Measurements from ENCODE around the gene RHBDD1. TPM values are rescaled to one million over a fixed set of nuclear protein-coding genes. Genes with fewer than 3 reads are reported as not detected.

RHBDD1 gene
- total RNA-seq, 5 donors from 2014 or later (not counting 1 experiment from before 2014, with no cell fraction given): 41.0 to 53.2 (median 47.8) TPM

DNA sequence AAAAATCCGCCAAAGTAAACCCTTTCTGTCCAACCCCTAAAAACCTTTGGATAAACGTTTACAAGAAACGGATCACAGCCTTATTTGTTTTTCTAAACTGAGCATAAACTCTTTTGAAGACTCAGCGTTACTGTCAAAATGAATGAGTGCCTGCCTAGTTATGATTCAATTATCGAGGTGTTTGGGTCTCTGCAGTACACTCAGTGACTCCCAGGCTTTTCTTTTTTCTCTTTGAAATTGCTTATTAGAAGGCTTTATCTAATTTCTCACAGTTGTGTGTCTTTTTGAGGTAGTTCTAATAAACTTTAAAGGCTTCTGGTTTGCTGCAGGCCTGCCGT lies 663 bp downstream of the RHBDD1 start:
- H3K36me3 ChIP-seq (ENCODE audit: control insufficient read depth in 2 of 2, extremely low read depth in 1 of 2, insufficient read depth in 1 of 2, low read length in 1 of 2): peaks cover 0 to under 1% of the 10 kb centered on the region in 2 donors
- ATAC-seq (replicated peaks in 1 of 4): peak in 3 of 4 experiments; percentile 0 to 3 (median 1)
- peak overlapping the region; percentile 86 to 99 (median 96) for H3K4me3 Mint-ChIP-seq
- H3K4me1 Mint-ChIP-seq: peaks cover 62 to 69% (median 68%) of the 10 kb centered on the region in 3 donors
- POLR2A ChIA-PET: interaction anchor here in 1 of 2 donors (1.0 kb wide), 2 partner anchors 38 to 342 kb away, joined by 3 read pairs; no protein-coding TSS in a partner anchor
- H3K9me3 Mint-ChIP-seq: no peaks in the 10 kb centered on the region
- peak overlapping the region; percentile 71 to 73 for H3K4me3 ChIP-seq (ENCODE audit: control insufficient read depth in 1 of 2, extremely low read depth in 1 of 2, low read length in 1 of 2)
- H3K27ac Mint-ChIP-seq: peak overlapping the region; percentile 99 to 100
- no peaks in the 10 kb centered on the region for H3K27me3 Mint-ChIP-seq
- CTCF ChIA-PET: interaction anchor here in 1 of 2 donors (3.3 kb wide), 1 partner anchor 34 kb away, joined by 33 read pairs; no protein-coding TSS in a partner anchor
- peaks cover 38 to 52% of the 10 kb centered on the region in 2 experiments for H3K4me1 ChIP-seq (ENCODE audit: control insufficient read depth in 1 of 2, extremely low read depth in 1 of 2, insufficient read depth in 2 of 2, low read length in 2 of 2)
- peak overlapping the region; percentile 92 for H3K27ac ChIP-seq (ENCODE audit: low read length)
- no peaks in the 10 kb centered on the region for H3K27me3 ChIP-seq (replicated peaks in 1 of 2; ENCODE audit: control insufficient read depth in 2 of 2, extremely low read depth in 1 of 2, insufficient read depth in 2 of 2, low read length in 1 of 2)
- H3K36me3 Mint-ChIP-seq: peaks cover 12% of the 10 kb centered on the region
- WGBS (ENCODE audit: insufficient coverage): 0% methylated on average over 3 of the region's 6 CpGs
- no peaks in the 10 kb centered on the region for H3K9me3 ChIP-seq
- DNase-seq: peak in 1 of 35 experiments; percentile 4

DNA sequence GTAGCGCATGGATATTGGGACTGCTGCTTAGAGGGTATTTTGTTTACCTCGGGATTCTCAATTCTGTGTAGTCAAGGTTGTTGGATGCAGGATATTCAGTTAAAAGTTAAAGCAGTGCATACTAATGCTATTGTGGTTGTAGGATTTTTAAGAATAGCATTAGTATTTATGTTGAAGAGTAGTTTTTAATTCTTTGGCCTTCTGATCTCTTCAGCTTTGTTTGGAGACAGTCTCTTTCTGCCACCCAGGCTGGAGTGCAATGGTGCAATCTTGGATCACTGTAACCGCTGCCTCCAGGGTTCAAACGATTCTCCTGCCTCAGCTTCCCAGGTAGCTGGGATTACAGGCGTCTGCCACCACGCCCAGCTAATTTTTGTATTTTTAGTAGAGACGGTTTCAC lies 1.5 kb downstream of the RHBDD1 start:
- no peaks in the 10 kb centered on the region for H3K27me3 ChIP-seq (replicated peaks in 1 of 2; ENCODE audit: control insufficient read depth in 2 of 2, extremely low read depth in 1 of 2, insufficient read depth in 2 of 2, low read length in 1 of 2)
- no peaks in the 10 kb centered on the region for H3K9me3 ChIP-seq
- Mint-ChIP-seq H3K27ac (peak overlapping the region; percentile 99 to 100), H3K36me3 (peaks cover 9% of the 10 kb centered on the region), H3K9me3 (no peaks in the 10 kb centered on the region), H3K27me3 (no peaks in the 10 kb centered on the region), H3K4me1 (peaks cover 70 to 76% (median 73%) of the 10 kb centered on the region in 3 donors), H3K4me3 (peak overlapping the region; percentile 86 to 99 (median 96))
- peak overlapping the region; percentile 92 for H3K27ac ChIP-seq (ENCODE audit: low read length)
- no peaks in the 10 kb centered on the region for H3K36me3 ChIP-seq (ENCODE audit: control insufficient read depth in 2 of 2, extremely low read depth in 1 of 2, insufficient read depth in 1 of 2, low read length in 1 of 2)
- H3K4me1 ChIP-seq (ENCODE audit: control insufficient read depth in 1 of 2, extremely low read depth in 1 of 2, insufficient read depth in 2 of 2, low read length in 2 of 2): peaks cover 38 to 52% of the 10 kb centered on the region in 2 experiments
- ATAC-seq (replicated peaks in 1 of 4) (no peak), DNase-seq (no peak)
- POLR2A ChIA-PET: no interaction called here
- CTCF ChIA-PET: interaction anchor here in 1 of 2 donors (0.7 to 3.3 kb wide), 2 partner anchors 35 to 149 kb away, joined by 4 to 33 read pairs; no protein-coding TSS in a partner anchor
- WGBS (ENCODE audit: insufficient coverage): 79% methylated on average over 7 of the region's 7 CpGs
- H3K4me3 ChIP-seq (ENCODE audit: control insufficient read depth in 1 of 2, extremely low read depth in 1 of 2, low read length in 1 of 2): peak overlapping the region in 1 of 2 donors; percentile 73

DNA sequence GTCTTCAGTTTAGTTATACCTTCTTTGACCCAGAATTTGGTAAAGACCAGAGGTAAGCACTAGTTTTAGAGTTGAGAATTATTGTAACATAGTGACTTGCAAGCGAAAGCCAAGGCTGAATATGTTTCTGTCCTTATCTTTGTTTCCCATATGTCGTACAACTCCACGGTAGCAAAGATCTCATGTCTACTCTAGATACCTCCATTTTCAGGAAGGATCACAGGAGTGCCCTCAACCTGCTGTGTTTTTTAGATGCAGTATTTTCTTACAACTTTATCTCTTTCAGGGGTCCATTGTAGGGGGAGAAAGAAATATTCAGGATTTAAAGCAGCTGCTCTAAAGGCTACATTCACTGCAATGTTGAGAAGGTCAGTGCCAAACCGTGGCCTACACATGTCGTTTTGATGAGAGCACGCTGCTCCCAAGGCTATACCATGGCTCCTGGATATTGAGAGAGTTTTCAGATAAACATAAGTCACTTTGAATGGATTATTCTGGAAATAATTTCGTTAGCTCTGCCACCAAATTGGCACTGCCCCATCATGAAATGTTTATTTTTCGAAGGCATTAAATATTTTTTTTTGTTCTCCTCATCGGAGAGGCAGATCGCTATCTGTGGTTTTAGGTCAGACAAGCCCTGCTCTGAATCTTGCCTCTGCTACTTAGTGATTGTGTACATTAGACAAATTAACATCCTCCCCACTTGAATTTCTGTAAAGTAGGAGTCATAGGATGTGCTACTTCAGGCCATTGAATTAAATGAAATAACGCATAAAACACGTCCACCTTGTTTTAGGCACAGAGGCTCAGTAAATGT lies 2.1 kb downstream of the RHBDD1 start:
- H3K27me3 Mint-ChIP-seq: no peaks in the 10 kb centered on the region
- ATAC-seq (replicated peaks in 1 of 4) (no peak), DNase-seq (peak in 2 of 35 experiments; percentile 5 to 38)
- ChIA-PET CTCF (interaction anchor here in 1 of 2 donors (0.6 to 3.3 kb wide), 4 partner anchors 35 to 149 kb away, joined by 3 to 33 read pairs (median 6); no protein-coding TSS in a partner anchor), POLR2A (no interaction called here)
- H3K27ac ChIP-seq (ENCODE audit: low read length): peak overlapping the region; percentile 92
- H3K9me3 Mint-ChIP-seq: no peaks in the 10 kb centered on the region
- peaks cover 77 to 82% (median 80%) of the 10 kb centered on the region in 3 donors for H3K4me1 Mint-ChIP-seq
- peak overlapping the region; percentile 86 to 99 (median 96) for H3K4me3 Mint-ChIP-seq
- H3K27me3 ChIP-seq (replicated peaks in 1 of 2; ENCODE audit: control insufficient read depth in 2 of 2, extremely low read depth in 1 of 2, insufficient read depth in 2 of 2, low read length in 1 of 2): no peaks in the 10 kb centered on the region
- peaks cover 38 to 52% of the 10 kb centered on the region in 2 experiments for H3K4me1 ChIP-seq (ENCODE audit: control insufficient read depth in 1 of 2, extremely low read depth in 1 of 2, insufficient read depth in 2 of 2, low read length in 2 of 2)
- no peaks in the 10 kb centered on the region for H3K9me3 ChIP-seq
- H3K4me3 ChIP-seq (ENCODE audit: control insufficient read depth in 1 of 2, extremely low read depth in 1 of 2, low read length in 1 of 2): no peak overlapping the region
- peak overlapping the region; percentile 99 to 100 for H3K27ac Mint-ChIP-seq
- H3K36me3 ChIP-seq (ENCODE audit: control insufficient read depth in 2 of 2, extremely low read depth in 1 of 2, insufficient read depth in 1 of 2, low read length in 1 of 2): no peaks in the 10 kb centered on the region
- 60% methylated on average over 3 of the region's 12 CpGs for WGBS (ENCODE audit: insufficient coverage)
- peaks cover 8% of the 10 kb centered on the region for H3K36me3 Mint-ChIP-seq

- WGBS (ENCODE audit: insufficient coverage): no CpG with 5 or more reads among the region's 3 CpGs
- H3K4me1 ChIP-seq (ENCODE audit: control insufficient read depth in 1 of 2, extremely low read depth in 1 of 2, insufficient read depth in 2 of 2, low read length in 2 of 2): peaks cover 38 to 45% of the 10 kb centered on the region in 2 experiments
- Mint-ChIP-seq H3K9me3 (no peaks in the 10 kb centered on the region), H3K4me3 (peak overlapping the region; percentile 46 to 99 (median 86)), H3K4me1 (peaks cover 80 to 83% (median 82%) of the 10 kb centered on the region in 3 donors), H3K27ac (peak overlapping the region; percentile 99 to 100), H3K36me3 (peaks cover 14% of the 10 kb centered on the region), H3K27me3 (no peaks in the 10 kb centered on the region)
- ChIA-PET POLR2A (no interaction called here), CTCF (interaction anchor here in 1 of 2 donors (0.6 to 2.7 kb wide), 2 partner anchors 37 to 40 kb away, joined by 3 to 8 read pairs; no protein-coding TSS in a partner anchor)
- no peak overlapping the region for H3K4me3 ChIP-seq (ENCODE audit: control insufficient read depth in 1 of 2, extremely low read depth in 1 of 2, low read length in 1 of 2)
- H3K36me3 ChIP-seq (ENCODE audit: control insufficient read depth in 2 of 2, extremely low read depth in 1 of 2, insufficient read depth in 1 of 2, low read length in 1 of 2): no peaks in the 10 kb centered on the region
- H3K27ac ChIP-seq (ENCODE audit: low read length): peak overlapping the region; percentile 92
- ATAC-seq (replicated peaks in 1 of 4) (no peak), DNase-seq (peak in 1 of 35 experiments; percentile 17)
- no peaks in the 10 kb centered on the region for H3K27me3 ChIP-seq (replicated peaks in 1 of 2; ENCODE audit: control insufficient read depth in 2 of 2, extremely low read depth in 1 of 2, insufficient read depth in 2 of 2, low read length in 1 of 2)
- no peaks in the 10 kb centered on the region for H3K9me3 ChIP-seq
These were observed 2.9 kb downstream of the RHBDD1 start for GRCh38 chr2:226838722-226839121.

DNA sequence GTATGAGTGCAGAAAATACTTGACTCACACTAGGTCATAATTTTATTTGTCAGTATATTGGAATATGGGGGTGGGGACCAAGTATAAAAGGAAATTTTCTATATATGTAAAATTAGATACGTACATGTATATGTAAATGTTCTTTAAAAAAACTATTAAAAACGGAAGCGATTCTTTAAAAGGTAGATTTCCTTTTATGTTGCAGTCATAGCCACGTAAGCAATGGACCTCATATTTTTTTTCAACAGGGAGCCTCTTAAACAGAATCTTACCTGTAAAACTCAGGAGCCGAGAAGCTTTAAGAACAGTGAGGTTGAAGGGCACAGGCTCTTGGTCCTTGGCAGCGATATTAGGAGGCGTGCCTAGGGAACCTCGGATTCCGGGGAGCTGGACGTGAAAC lies 3.3 kb downstream of the RHBDD1 start:
- Histone ChIP-seq H3K4me3 (ENCODE audit: control insufficient read depth in 1 of 2, extremely low read depth in 1 of 2, low read length in 1 of 2) (peak overlapping the region in 1 of 2 donors; percentile 16), H3K36me3 (ENCODE audit: control insufficient read depth in 2 of 2, extremely low read depth in 1 of 2, insufficient read depth in 1 of 2, low read length in 1 of 2) (no peaks in the 10 kb centered on the region), H3K9me3 (no peaks in the 10 kb centered on the region), H3K4me1 (ENCODE audit: control insufficient read depth in 1 of 2, extremely low read depth in 1 of 2, insufficient read depth in 2 of 2, low read length in 2 of 2) (peaks cover 38 to 41% of the 10 kb centered on the region in 2 experiments), H3K27me3 (replicated peaks in 1 of 2; ENCODE audit: control insufficient read depth in 2 of 2, extremely low read depth in 1 of 2, insufficient read depth in 2 of 2, low read length in 1 of 2) (no peaks in the 10 kb centered on the region), H3K27ac (ENCODE audit: low read length) (peak overlapping the region; percentile 92)
- DNase-seq (peak in 1 of 35 experiments; percentile 28), ATAC-seq (replicated peaks in 1 of 4) (no peak)
- H3K4me1 Mint-ChIP-seq: peaks cover 80 to 85% (median 84%) of the 10 kb centered on the region in 3 donors
- ChIA-PET POLR2A (interaction anchor here in 1 of 2 donors (0.5 kb wide), 1 partner anchor 66 kb away, joined by 7 read pairs; no protein-coding TSS in a partner anchor), CTCF (interaction anchor here (0.7 to 2.7 kb wide), 4 partner anchors 37 to 67 kb away, joined by 3 to 8 read pairs (median 3); partner anchors contain the start of gene IRS1 (in 1 of the 2))
- H3K36me3 Mint-ChIP-seq: peaks cover 14% of the 10 kb centered on the region
- H3K27ac Mint-ChIP-seq: peak overlapping the region; percentile 99 to 100
- 91% methylated on average over 6 of the region's 10 CpGs for WGBS (ENCODE audit: insufficient coverage)
- H3K27me3 Mint-ChIP-seq: no peaks in the 10 kb centered on the region
- H3K9me3 Mint-ChIP-seq: no peaks in the 10 kb centered on the region
- peak overlapping the region; percentile 51 to 99 (median 86) for H3K4me3 Mint-ChIP-seq

- ChIA-PET POLR2A (interaction anchor here in 1 of 2 donors (0.5 kb wide), 1 partner anchor 129 kb away, joined by 3 read pairs; no protein-coding TSS in a partner anchor), CTCF (interaction anchor here (0.7 to 2.7 kb wide), 4 partner anchors 38 to 40 kb away, joined by 3 to 8 read pairs (median 4); partner anchors contain the start of gene IRS1 (in 1 of the 2))
- Histone ChIP-seq H3K9me3 (no peaks in the 10 kb centered on the region), H3K27ac (ENCODE audit: low read length) (peak overlapping the region; percentile 92), H3K4me1 (ENCODE audit: control insufficient read depth in 1 of 2, extremely low read depth in 1 of 2, insufficient read depth in 2 of 2, low read length in 2 of 2) (peaks cover 33 to 39% of the 10 kb centered on the region in 2 experiments), H3K4me3 (ENCODE audit: control insufficient read depth in 1 of 2, extremely low read depth in 1 of 2, low read length in 1 of 2) (no peak overlapping the region), H3K36me3 (ENCODE audit: control insufficient read depth in 2 of 2, extremely low read depth in 1 of 2, insufficient read depth in 1 of 2, low read length in 1 of 2) (no peaks in the 10 kb centered on the region), H3K27me3 (replicated peaks in 1 of 2; ENCODE audit: control insufficient read depth in 2 of 2, extremely low read depth in 1 of 2, insufficient read depth in 2 of 2, low read length in 1 of 2) (no peaks in the 10 kb centered on the region)
- Mint-ChIP-seq H3K27ac (peak overlapping the region; percentile 99 to 100), H3K4me3 (peak overlapping the region in 1 of 3 donors; percentile 64), H3K4me1 (peaks cover 80 to 85% (median 83%) of the 10 kb centered on the region in 3 donors), H3K36me3 (peaks cover 18% of the 10 kb centered on the region), H3K9me3 (no peaks in the 10 kb centered on the region), H3K27me3 (no peaks in the 10 kb centered on the region)
- no CpG with 5 or more reads among the region's 2 CpGs for WGBS (ENCODE audit: insufficient coverage)
- no peak for ATAC-seq (replicated peaks in 1 of 4)
- no peak for DNase-seq
These were observed 4.1 kb downstream of the RHBDD1 start for GRCh38 chr2:226839951-226840350.
